ENCODE results near the gene KLF16.

The KLF16 gene

GRCh38 chr19:1814833-1815604 is 48.4 kb downstream of the KLF16 start:
- no peak for DNase-seq (ENCODE audit: low read depth)
- no peak for TF ChIP-seq CTCF (IDR thresholded peaks at IDR 0.05; ENCODE audit: low read depth, low read length, missing control alignments)
- H3K4me3 ChIP-seq (ENCODE audit: low read depth, low read length), result no peak overlapping the region

- no peak overlapping the region for H3K4me3 ChIP-seq (ENCODE audit: low read depth, low read length)
- no peak for TF ChIP-seq CTCF (IDR thresholded peaks at IDR 0.05; ENCODE audit: low read depth, low read length, missing control alignments)
- no peak for DNase-seq (ENCODE audit: low read depth)
Observed at GRCh38 chr19:1814391-1814790, 49.0 kb downstream of the KLF16 start.

- no peak for DNase-seq (ENCODE audit: low read depth)
- H3K4me3 ChIP-seq (ENCODE audit: low read depth, low read length), result peak overlapping the region; percentile 53
- no peak for TF ChIP-seq CTCF (IDR thresholded peaks at IDR 0.05; ENCODE audit: low read depth, low read length, missing control alignments)
Observed at GRCh38 chr19:1813192-1814182, 49.9 kb downstream of the KLF16 start.

- H3K4me3 ChIP-seq (ENCODE audit: low read depth, low read length), result peak overlapping the region; percentile 53
- peak; percentile 83 for DNase-seq (ENCODE audit: low read depth)
Observed at GRCh38 chr19:1812426-1813191, 50.8 kb downstream of the KLF16 start.

GRCh38 chr19:1811942-1812425 is 51.4 kb downstream of the KLF16 start, which contains the start of gene ATP8B3:
Gene ATP8B3 (minus strand): TSS chr19:1812276. CDS start chr19:1811736, 540 bp downstream.
- H3K4me3 ChIP-seq (ENCODE audit: low read depth, low read length), result peak within 1 kb of the TSS; percentile 59
- no peak for DNase-seq (ENCODE audit: low read depth)

More at GRCh38 chr19:1812426-1813191, 50.8 kb downstream of the KLF16 start:
- TF ChIP-seq CTCF (IDR thresholded peaks at IDR 0.05; ENCODE audit: low read depth, low read length, missing control alignments), result peak; percentile 76

More at GRCh38 chr19:1811942-1812425, 51.4 kb downstream of the KLF16 start, which contains the start of gene ATP8B3:
- TF ChIP-seq CTCF (IDR thresholded peaks at IDR 0.05; ENCODE audit: low read depth, low read length, missing control alignments), result peak; percentile 43
